Epithelial cell of esophagus (primary cell): ENCODE results near the gene PSRC1.
A peak's percentile ranks its signal among the peaks of the same experiment; 100 is the strongest.

ENCODE experiments used
- DNase-seq: peaks from one replicate; pipeline ENCODE4 v3.0.0; 2010; ENCODE audit warnings: low read depth
- H3K4me3 ChIP-seq: 2 replicates; pipeline ENCODE4 v1.5.1; 2011; ENCODE audit warnings: mild to moderate bottlenecking, low read length, control low read depth
- CTCF ChIP-seq: IDR thresholded peaks from 2 replicates; pipeline ENCODE4 v1.5.1; 2011; ENCODE audit warnings: low read depth, mild to moderate bottlenecking, low read length, control low read depth, inconsistent platforms; ENCODE audit not compliant: insufficient read depth; ENCODE audit errors: missing control alignments

Gene PSRC1

GRCh38 chr1:109261578-109261977 is 21.4 kb downstream of the PSRC1 start:
- no peak for DNase-seq
- H3K4me3 ChIP-seq: no peak overlapping the region
- no peak for TF ChIP-seq CTCF

GRCh38 chr1:109261006-109261405 is 21.9 kb downstream of the PSRC1 start:
- TF ChIP-seq CTCF: no peak
- H3K4me3 ChIP-seq: no peak overlapping the region
- no peak for DNase-seq

- DNase-seq: no peak
- H3K4me3 ChIP-seq: no peak overlapping the region
- TF ChIP-seq CTCF: no peak
These were observed 23.0 kb downstream of the PSRC1 start for GRCh38 chr1:109259674-109260557.

- H3K4me3 ChIP-seq: no peak overlapping the region
- TF ChIP-seq CTCF: no peak
- DNase-seq: no peak
These were observed 24.2 kb downstream of the PSRC1 start for GRCh38 chr1:109258481-109259466.

- H3K4me3 ChIP-seq: no peak overlapping the region
- no peak for TF ChIP-seq CTCF
- DNase-seq: no peak
These were observed 25.1 kb downstream of the PSRC1 start for GRCh38 chr1:109257682-109258421.

- no peak for TF ChIP-seq CTCF
- DNase-seq: peak; percentile 99
- no peak overlapping the region for H3K4me3 ChIP-seq
These were observed 25.8 kb downstream of the PSRC1 start for GRCh38 chr1:109256971-109257681.
